GM18502 (cell line): ENCODE measurements around the gene DSCAML1.

Source experiments
- ATAC-seq: cut with Tn5 transposase; IDR thresholded peaks from one replicate; pipeline ENCODE4 v1.9.1; 2021; ENCODE audit warnings: mild to moderate bottlenecking; ENCODE audit not compliant: unreplicated experiment, poor library complexity

DSCAML1 gene

GRCh38 chr11:117676501-117676900, 120.5 kb downstream of the DSCAML1 start:
- ATAC-seq: no peak

DNA sequence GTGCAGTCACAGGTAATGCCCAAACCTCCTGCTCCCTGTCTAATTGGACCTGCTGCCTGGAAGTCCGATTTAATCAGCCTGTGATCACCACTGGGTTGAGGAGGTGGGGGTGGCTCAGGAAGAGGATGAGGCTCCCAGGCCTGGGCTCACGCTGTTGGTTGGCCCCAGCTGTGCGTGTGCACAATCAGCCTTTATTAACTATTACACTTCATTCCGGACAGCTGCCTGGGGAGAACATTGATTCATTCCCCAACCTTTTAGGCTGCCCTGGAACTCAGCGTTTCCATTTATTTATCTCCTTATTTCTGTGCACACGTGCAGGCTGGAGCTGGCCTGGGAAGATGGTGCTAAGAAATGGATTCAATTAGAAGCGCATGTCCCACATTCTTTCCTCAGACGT, 123.4 kb downstream of the DSCAML1 start:
- ATAC-seq: no peak

- ATAC-seq: no peak
These were observed 125.6 kb downstream of the DSCAML1 start for GRCh38 chr11:117671370-117671769.

GRCh38 chr11:117670924-117671323, 126.1 kb downstream of the DSCAML1 start:
- ATAC-seq: no peak

- ATAC-seq: no peak
These were observed 126.6 kb downstream of the DSCAML1 start for GRCh38 chr11:117670443-117670842.

DNA sequence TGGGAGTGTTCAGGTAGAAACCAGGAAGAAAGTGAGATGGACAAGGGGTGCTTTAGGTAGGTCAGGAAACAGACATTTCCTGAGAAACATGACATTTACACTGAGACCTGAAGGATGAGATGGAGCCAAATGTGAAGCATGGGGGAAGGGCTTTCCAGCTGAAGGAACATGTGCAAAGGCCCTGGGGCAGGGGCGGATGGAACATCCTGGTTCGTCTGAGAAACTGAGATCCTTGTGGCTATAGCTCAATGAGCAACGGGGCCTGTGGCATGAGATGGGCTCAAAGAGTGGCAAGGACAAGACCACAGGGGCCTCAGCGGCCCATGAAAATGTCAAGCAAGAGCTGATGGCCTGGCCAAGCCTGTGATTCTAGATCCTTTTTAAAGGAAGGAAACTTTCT, 127.4 kb downstream of the DSCAML1 start:
- no peak for ATAC-seq

DNA sequence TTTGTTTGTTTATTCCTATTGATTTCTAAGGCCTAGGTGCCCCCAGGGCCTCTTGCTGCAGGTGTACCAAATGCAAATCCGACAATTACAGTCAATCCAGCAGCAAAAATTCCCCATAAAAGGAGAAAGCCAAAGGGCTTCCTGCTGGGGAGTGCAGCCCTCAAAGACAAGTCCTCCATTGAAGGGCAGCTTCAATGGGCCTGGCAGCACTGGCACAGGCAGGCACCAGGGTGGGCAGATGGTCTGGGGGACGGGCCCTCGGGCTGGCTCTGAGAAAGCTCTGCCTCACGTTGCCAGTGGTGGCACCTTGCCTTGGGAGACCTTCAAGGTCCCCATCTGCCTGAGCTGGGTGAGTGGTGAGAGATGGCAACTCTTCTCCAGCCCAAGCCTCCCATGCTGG, 128.0 kb downstream of the DSCAML1 start:
- no peak for ATAC-seq

- no peak for ATAC-seq
These were observed 128.7 kb downstream of the DSCAML1 start for GRCh38 chr11:117668321-117668751.

- no peak for ATAC-seq
These were observed 132.1 kb downstream of the DSCAML1 start for GRCh38 chr11:117664897-117665296.

DNA sequence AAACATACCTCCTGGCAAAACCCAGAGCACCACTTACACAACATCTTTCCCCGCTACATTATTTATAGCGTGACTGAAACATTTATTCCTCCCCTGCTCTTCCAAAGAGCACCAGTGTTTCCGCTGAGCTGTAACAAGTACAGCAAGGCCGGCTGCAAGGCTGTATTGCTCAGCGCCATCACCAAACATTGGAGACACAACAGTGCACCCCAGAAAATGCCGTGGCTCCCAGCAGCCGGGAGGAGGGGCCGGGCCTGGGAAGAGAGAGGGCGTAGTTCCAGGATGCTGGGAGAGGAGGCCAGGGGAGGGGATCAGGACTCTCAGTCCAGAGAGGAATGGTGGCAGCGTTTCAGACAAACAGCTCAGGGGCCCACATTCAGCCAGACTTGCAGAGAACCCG, 133.2 kb downstream of the DSCAML1 start:
- ATAC-seq: no peak

GRCh38 chr11:117663414-117663813, 133.6 kb downstream of the DSCAML1 start:
- ATAC-seq: no peak

- ATAC-seq: no peak
These were observed 134.2 kb downstream of the DSCAML1 start for GRCh38 chr11:117662671-117663269.

DNA sequence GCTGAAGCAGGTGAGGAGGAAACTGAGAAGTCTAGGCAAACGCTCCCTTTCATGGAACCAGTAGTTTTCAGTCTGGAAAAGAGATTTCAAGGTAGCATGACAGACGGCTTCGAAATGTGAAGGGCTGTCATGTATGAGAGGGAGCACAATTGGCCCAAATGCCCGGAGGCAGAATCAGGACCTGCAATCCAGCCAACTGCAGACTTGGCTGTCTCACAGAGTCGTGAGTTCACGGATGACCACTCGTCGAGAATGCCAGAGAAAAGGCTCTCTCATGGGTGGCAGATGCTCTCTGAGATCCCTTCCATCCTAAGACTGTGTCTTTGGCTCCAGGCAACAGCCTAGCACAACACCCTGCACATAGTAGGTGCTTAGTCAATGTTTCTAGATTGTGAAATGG, 134.8 kb downstream of the DSCAML1 start:
- no peak for ATAC-seq

- ATAC-seq: no peak
These were observed 138.2 kb downstream of the DSCAML1 start for GRCh38 chr11:117658809-117659208.

- no peak for ATAC-seq
These were observed 139.2 kb downstream of the DSCAML1 start for GRCh38 chr11:117657794-117658193.

DNA sequence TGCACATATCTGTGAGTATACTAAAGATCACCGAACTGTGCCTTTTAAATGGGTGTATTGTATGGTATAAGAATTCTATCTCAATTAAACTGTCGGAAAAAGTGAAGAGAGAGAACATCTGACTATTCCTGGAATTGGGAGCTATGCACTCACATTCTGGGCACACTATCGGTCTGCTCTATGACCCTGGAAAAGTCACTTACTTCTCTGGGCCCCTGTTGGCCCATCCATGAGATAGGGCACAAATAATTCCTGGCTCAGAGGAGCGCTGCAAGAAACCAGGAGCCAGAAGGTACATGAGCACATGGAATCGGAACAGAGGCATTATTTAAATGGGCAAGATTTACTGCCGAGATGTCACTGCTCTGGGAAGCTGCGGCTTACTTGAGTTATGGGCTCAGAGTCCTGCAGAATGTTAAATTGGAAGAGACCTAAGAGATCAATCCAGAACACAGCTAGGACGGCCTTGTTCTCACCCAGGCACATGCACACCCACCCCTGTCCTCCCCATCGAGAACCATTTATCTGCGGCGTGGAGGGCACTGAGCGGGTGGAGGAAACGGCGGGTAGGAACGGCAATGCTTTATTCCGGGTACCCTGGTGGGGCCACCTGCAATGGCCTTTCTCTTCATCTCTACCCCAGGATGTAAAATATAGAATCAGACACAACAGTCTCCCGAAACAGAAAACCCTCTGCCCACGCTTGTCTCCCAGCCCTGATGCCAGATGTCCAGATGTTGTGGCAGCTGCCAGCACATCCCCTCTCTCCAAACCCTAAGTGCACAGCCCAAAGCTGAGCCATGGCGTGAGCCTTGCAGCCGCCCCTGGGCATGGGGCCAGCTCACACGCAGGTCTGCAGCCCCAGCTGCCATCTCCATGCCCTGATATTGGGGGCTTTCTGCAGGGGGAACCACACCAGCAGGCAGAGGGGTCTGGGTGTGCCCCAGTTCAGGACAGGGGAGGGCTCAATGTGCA, 142.4 kb downstream of the DSCAML1 start:
- ATAC-seq: no peak

- no peak for ATAC-seq
These were observed 144.5 kb downstream of the DSCAML1 start for GRCh38 chr11:117652521-117652920.

DNA sequence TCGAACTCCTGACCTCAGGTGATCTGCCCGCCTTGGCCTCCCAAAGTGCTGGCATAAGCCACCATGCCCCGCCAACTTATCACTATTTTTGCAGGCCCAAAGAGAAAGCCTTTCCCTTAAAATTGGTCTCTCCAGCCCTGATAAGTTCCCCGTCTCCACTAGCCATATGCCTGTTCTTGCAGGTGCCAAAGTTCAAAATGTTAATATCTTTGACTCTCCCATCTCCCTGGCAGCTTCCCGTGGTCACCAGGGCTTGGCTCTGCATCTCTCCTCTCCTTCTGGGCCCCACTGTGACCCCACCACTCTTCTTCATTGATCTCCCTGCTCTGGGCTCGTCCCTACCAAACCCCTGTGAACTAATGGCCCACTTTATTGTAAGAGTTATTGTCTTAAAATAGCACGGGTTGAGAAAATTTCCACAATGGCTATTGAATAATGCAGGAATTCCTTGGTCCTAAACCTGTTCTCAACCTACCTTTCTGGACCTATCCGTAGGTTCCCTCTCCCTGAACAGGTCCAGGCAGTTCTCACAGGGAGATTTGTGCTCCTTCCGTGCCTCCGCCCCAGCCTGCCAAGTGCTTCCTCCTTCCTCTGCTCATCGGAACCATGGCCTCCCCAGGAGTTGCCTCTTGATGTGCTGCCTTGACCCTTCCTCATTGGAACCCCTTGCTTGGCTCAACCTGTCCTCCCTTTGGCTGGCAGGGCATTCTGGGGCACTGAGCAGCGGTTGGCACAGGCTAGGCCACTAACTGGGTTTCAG, 147.5 kb downstream of the DSCAML1 start:
- no peak for ATAC-seq

GRCh38 chr11:117647872-117648271, 149.1 kb downstream of the DSCAML1 start:
- ATAC-seq: no peak

GRCh38 chr11:117647207-117647606, 149.8 kb downstream of the DSCAML1 start:
- no peak for ATAC-seq

GRCh38 chr11:117646411-117646810, 150.6 kb downstream of the DSCAML1 start:
- no peak for ATAC-seq
